SK-N-SH (cell line): ENCODE results near the gene ADAR.

ENCODE experiments used
- CTCF ChIP-seq: fragments of 200-600 bp; sonication (generic); IDR thresholded peaks from 2 replicates; pipeline ENCODE4 v1.6.1; 2017; ENCODE audit warnings: antibody characterized with exemption, mild to moderate bottlenecking, moderate library complexity
- EP300 ChIP-seq, 2 experiments: IDR thresholded peaks; 2 replicates each; pipeline versions ENCODE4 v1.4.0 to v1.6.1; 2012; ENCODE audit warnings: borderline replicate concordance in 1 of 2, low read depth in 1 of 2, low read length in 1 of 2
- FOXM1 ChIP-seq: IDR thresholded peaks from 2 replicates; pipeline ENCODE4 v1.4.0; 2012; ENCODE audit warnings: low read depth, mild to moderate bottlenecking
- MAX ChIP-seq: IDR thresholded peaks from 2 replicates; pipeline ENCODE4 v1.4.0; 2012; ENCODE audit warnings: low read depth
- POLR2AphosphoS5 ChIP-seq: IDR thresholded peaks from 2 replicates; pipeline ENCODE4 v1.6.1; 2012; ENCODE audit warnings: low read depth, low read length
- RAD21 ChIP-seq: IDR thresholded peaks from 2 replicates; pipeline ENCODE4 v1.6.1; 2012; ENCODE audit warnings: mild to moderate bottlenecking, low read length
- TAF1 ChIP-seq: IDR thresholded peaks from 2 replicates; pipeline ENCODE4 v1.6.1; 2012; ENCODE audit warnings: low read depth, mild to moderate bottlenecking, low read length, moderate library complexity, borderline replicate concordance

- TF ChIP-seq MAX (no peak), FOXM1 (no peak), RAD21 (no peak), CTCF (no peak), EP300 (IDR thresholded peaks at IDR 0.05; ENCODE audit: borderline replicate concordance in 1 of 2, low read depth in 1 of 2, low read length in 1 of 2) (no peak), POLR2AphosphoS5 (no peak), TAF1 (no peak)
Observed at GRCh38 chr1:154549202-154549770, 58.7 kb downstream of the ADAR start.
